DOHH2 (cell line): ENCODE results near the gene BCL2L11.

Experiments
- H3F3A ChIP-seq: fragments of 200-600 bp; sonication (generic), shearing (Covaris generic); 2 replicates; pipeline ENCODE4 v1.6.0; 2016; ENCODE audit warnings: antibody characterized with exemption, mild to moderate bottlenecking; ENCODE audit not compliant: control insufficient read depth, insufficient read depth
- H3K27ac ChIP-seq: fragments of 200-600 bp; sonication (generic); 2 replicates; pipeline ENCODE4 v1.5.1; 2014; ENCODE audit warnings: low read depth, mild to moderate bottlenecking, low read length, moderate library complexity
- H3K27me3 ChIP-seq: fragments of 200-600 bp; sonication (generic); 2 replicates; pipeline ENCODE4 v1.6.1; 2014; ENCODE audit warnings: mild to moderate bottlenecking, low read length, mixed read lengths; ENCODE audit not compliant: control insufficient read depth
- H3K36me3 ChIP-seq: fragments of 200-600 bp; sonication (generic); 2 replicates; pipeline ENCODE4 v1.6.1; 2014; ENCODE audit warnings: mild to moderate bottlenecking, low read length, moderate library complexity, mixed read lengths; ENCODE audit not compliant: control insufficient read depth
- H3K4me1 ChIP-seq: fragments of 200-600 bp; sonication (generic); 2 replicates; pipeline ENCODE4 v1.6.1; 2014; ENCODE audit warnings: mild to moderate bottlenecking, low read length, mixed read lengths; ENCODE audit not compliant: control insufficient read depth
- H3K4me2 ChIP-seq: fragments of 200-600 bp; sonication (generic); 2 replicates; pipeline ENCODE4 v1.6.0; 2014; ENCODE audit warnings: mild to moderate bottlenecking, low read length, moderate library complexity
- H3K4me3 ChIP-seq: fragments of 200-600 bp; sonication (generic); 2 replicates; pipeline ENCODE4 v1.5.1; 2014; ENCODE audit warnings: mild to moderate bottlenecking, low read length, mixed read lengths
- H3K79me2 ChIP-seq: fragments of 200-600 bp; sonication (generic); 2 replicates; pipeline ENCODE4 v1.6.1; 2014; ENCODE audit warnings: mild to moderate bottlenecking, low read length, mixed read lengths; ENCODE audit not compliant: control insufficient read depth
- H3K9me2 ChIP-seq: fragments of 200-600 bp; sonication (generic); replicated peaks from 2 replicates; pipeline ENCODE4 v1.6.1; 2014; ENCODE audit warnings: mild to moderate bottlenecking, low read length, mixed read lengths; ENCODE audit not compliant: control insufficient read depth
- H3K9me3 ChIP-seq: fragments of 200-600 bp; sonication (generic); 2 replicates; pipeline ENCODE4 v1.6.1; 2014; ENCODE audit warnings: antibody characterized with exemption, low read length, mixed read lengths; ENCODE audit not compliant: control insufficient read depth, insufficient read depth
- H4K20me1 ChIP-seq: fragments of 200-600 bp; sonication (generic); 2 replicates; pipeline ENCODE4 v1.6.0; 2014; ENCODE audit warnings: low read depth, mild to moderate bottlenecking, antibody characterized with exemption, low read length, moderate library complexity; ENCODE audit not compliant: control insufficient read depth, insufficient read depth
- EZH2phosphoT487 ChIP-seq: fragments of 200-600 bp; sonication (generic); IDR thresholded peaks from 2 replicates; pipeline ENCODE4 v1.6.1; 2017; ENCODE audit warnings: borderline replicate concordance, mild to moderate bottlenecking, antibody characterized with exemption, low read length, moderate library complexity, mixed read lengths
- TF ChIP-seq, protein P1 (sequence below): fragments of 200-600 bp; sonication (generic); IDR thresholded peaks from one replicate; pipeline ENCODE4 v1.5.1; 2014; ENCODE audit warnings: antibody characterized with exemption, mild to moderate bottlenecking, low read depth, low read length; ENCODE audit not compliant: poor library complexity, severe bottlenecking

BCL2L11 gene

DNA sequence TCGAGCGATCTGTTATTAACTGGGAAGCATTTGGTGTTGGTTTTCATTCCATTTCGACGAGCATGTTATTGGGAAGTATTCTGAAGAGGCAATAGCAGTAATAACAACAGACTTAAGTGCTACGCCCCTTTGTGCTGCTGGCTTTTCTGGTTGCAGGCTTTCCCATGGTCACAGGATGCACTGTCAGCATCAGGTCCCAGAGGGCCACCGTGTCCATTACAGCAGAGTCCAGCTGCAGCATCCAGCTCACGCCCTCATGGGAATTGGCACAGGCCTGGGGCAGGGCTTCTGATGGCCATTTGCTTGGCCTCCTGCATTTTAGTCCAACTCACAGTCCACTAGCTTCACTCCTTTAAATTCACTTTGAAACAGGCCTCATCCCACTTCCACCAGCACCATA, 44.4 kb downstream of the BCL2L11 start:
- H3K36me3 ChIP-seq = peaks cover 76% of the 10 kb centered on the region

DNA sequence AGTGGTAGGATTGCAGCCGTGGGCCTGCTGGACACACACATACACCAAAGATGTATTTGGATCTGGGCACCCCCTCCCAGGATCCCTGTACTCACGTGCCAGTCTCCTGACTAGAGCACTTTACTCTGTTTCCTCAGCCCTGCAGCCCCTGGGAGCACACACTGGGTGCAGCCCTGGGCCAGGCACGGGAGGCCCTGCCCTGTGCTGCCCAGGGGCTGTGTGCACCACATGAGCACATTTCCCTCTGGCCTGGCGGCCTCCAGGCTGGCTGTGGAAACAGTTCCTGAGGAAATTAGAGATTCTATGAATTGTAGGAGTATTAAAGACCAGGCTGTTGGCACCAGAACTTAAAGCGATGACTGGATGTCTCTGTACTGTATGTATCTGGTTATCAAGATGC, 45.4 kb downstream of the BCL2L11 start:
- Histone ChIP-seq H3K27me3 (no peaks in the 10 kb centered on the region), H3F3A (peaks cover 11% of the 10 kb centered on the region; the same call in 1 of the 2 replicates), H3K4me2 (no peak overlapping the region), H3K4me1 (peaks cover 34% of the 10 kb centered on the region), H3K9me3 (no peaks in the 10 kb centered on the region), H3K9me2 (no peaks in the 10 kb centered on the region), H3K27ac (no peak overlapping the region), H3K4me3 (no peak overlapping the region), H4K20me1 (no peaks in the 10 kb centered on the region; the same call in 1 of the 2 replicates), H3K36me3 (peaks cover 66% of the 10 kb centered on the region), H3K79me2 (peaks cover 13% of the 10 kb centered on the region)
- TF ChIP-seq EZH2phosphoT487 = no peak
- TF ChIP-seq, protein P1, sequence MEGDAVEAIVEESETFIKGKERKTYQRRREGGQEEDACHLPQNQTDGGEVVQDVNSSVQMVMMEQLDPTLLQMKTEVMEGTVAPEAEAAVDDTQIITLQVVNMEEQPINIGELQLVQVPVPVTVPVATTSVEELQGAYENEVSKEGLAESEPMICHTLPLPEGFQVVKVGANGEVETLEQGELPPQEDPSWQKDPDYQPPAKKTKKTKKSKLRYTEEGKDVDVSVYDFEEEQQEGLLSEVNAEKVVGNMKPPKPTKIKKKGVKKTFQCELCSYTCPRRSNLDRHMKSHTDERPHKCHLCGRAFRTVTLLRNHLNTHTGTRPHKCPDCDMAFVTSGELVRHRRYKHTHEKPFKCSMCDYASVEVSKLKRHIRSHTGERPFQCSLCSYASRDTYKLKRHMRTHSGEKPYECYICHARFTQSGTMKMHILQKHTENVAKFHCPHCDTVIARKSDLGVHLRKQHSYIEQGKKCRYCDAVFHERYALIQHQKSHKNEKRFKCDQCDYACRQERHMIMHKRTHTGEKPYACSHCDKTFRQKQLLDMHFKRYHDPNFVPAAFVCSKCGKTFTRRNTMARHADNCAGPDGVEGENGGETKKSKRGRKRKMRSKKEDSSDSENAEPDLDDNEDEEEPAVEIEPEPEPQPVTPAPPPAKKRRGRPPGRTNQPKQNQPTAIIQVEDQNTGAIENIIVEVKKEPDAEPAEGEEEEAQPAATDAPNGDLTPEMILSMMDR = no peak

More for the DNA sequence above, 44.4 kb downstream of the BCL2L11 start:
- Histone ChIP-seq H3K27me3 (no peaks in the 10 kb centered on the region), H3K9me2 (no peaks in the 10 kb centered on the region), H3K4me3 (no peak overlapping the region), H3F3A (peaks cover 11% of the 10 kb centered on the region; the same call in 1 of the 2 replicates), H3K4me1 (peaks cover 34% of the 10 kb centered on the region), H3K4me2 (no peak overlapping the region), H3K79me2 (peaks cover 24% of the 10 kb centered on the region), H3K27ac (no peak overlapping the region), H4K20me1 (peaks cover 4% of the 10 kb centered on the region; the same call in 1 of the 2 replicates), H3K9me3 (no peaks in the 10 kb centered on the region)
- TF ChIP-seq, protein P1 = no peak
- TF ChIP-seq EZH2phosphoT487 = no peak

DNA sequence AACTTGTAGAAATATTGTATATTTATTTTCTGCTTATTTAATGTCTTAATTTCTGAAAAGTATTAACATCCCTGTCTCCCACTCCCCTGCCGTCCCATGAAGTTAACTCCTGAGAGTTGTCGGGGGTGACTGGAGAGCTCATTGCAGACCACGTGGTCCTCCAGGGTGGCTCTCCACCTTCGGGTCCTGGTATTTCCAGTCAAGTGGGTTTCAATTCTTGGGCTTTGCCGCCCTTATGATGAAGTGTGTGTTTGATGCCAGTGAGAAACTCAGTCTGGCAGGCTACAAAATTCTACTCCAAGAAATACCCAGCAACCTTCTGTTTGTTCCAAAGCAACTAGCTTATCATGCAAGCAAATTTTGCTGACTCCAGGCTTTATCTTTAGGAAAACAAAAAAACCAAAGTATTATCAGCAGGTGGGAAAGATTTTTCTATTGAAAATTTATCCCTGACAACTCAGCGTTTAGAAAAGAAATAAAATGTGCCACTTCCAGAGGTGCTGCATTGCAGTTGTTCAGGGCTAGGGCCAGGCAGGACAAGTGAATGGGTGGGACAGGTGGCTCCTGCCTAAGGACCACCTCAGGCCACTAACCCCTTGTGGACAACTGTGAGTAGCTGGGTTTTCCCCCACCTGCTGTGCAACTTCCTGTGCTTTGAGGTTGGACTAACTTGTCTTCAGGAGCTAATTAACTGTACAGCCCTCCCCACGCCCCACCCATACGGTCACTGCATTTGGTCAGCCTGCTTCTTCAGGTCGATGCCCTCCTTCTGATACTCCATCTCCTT, 46.6 kb downstream of the BCL2L11 start:
- no peaks in the 10 kb centered on the region; the same call in 1 of the 2 replicates for H4K20me1 ChIP-seq
- no peaks in the 10 kb centered on the region for H3K9me2 ChIP-seq
- H3K27me3 ChIP-seq = no peaks in the 10 kb centered on the region
- peaks cover 29% of the 10 kb centered on the region for H3K4me1 ChIP-seq
- H3K79me2 ChIP-seq = peaks cover 5% of the 10 kb centered on the region
- no peak overlapping the region for H3K4me3 ChIP-seq
- H3K36me3 ChIP-seq = peaks cover 54% of the 10 kb centered on the region
- no peak overlapping the region for H3K4me2 ChIP-seq
- no peak overlapping the region for H3K27ac ChIP-seq
- peaks cover 11% of the 10 kb centered on the region; the same call in 1 of the 2 replicates for H3F3A ChIP-seq
- no peak for TF ChIP-seq EZH2phosphoT487
- TF ChIP-seq, protein P1 = no peak
- no peaks in the 10 kb centered on the region for H3K9me3 ChIP-seq
